ENCODE data around the gene MRFAP1L1.

DNA sequence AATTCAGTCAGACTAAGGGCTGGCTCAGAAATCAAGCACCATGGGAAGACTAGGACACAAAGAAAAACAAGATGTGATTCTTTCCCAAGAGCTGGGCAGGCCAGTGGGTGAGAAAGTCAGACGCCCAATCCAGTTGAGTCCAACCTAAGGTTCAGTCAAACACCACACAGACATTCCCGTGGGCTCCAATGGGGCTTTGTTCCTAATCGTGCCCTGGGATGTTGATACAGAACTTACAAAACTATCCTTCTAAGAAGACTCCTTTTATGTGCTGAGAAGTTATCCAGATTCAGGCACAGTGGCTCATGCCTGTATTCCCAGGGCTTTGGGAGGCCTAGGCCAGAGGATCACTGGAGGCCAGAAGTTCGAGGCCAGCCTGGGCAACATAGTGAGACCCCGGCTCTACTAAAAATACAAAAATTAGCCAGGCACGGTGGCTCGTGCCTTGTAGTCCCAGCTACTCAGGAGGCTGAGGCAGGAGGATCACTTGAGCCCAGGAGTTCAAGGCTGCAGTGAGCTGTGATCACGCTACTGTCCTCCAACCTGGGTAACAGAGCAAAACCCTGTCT, 10.0 kb upstream of the MRFAP1L1 start:
- TF ChIP-seq POLR2A (IDR thresholded peaks at IDR 0.05): no peak
- TF ChIP-seq, protein P1, sequence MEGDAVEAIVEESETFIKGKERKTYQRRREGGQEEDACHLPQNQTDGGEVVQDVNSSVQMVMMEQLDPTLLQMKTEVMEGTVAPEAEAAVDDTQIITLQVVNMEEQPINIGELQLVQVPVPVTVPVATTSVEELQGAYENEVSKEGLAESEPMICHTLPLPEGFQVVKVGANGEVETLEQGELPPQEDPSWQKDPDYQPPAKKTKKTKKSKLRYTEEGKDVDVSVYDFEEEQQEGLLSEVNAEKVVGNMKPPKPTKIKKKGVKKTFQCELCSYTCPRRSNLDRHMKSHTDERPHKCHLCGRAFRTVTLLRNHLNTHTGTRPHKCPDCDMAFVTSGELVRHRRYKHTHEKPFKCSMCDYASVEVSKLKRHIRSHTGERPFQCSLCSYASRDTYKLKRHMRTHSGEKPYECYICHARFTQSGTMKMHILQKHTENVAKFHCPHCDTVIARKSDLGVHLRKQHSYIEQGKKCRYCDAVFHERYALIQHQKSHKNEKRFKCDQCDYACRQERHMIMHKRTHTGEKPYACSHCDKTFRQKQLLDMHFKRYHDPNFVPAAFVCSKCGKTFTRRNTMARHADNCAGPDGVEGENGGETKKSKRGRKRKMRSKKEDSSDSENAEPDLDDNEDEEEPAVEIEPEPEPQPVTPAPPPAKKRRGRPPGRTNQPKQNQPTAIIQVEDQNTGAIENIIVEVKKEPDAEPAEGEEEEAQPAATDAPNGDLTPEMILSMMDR (IDR thresholded peaks at IDR 0.05): no peak
